Measurements from ENCODE around the gene C19orf12. TPM values are rescaled to one million over a fixed set of nuclear protein-coding genes. Genes with fewer than 3 reads are reported as not detected.

The C19orf12 gene
- total RNA-seq, 1 experiment from 2014 or later: 10.0 TPM

GRCh38 chr19:29666578-29667386 lies 48.3 kb downstream of the C19orf12 start (continued):
- TF ChIP-seq REST (IDR thresholded peaks at IDR 0.05; ENCODE audit: low read depth): no peak
- TF ChIP-seq SRF (IDR thresholded peaks at IDR 0.05; ENCODE audit: low read depth): no peak
- no peak for TF ChIP-seq EZH2phosphoT487 (IDR thresholded peaks at IDR 0.05; ENCODE audit: borderline replicate concordance)

GRCh38 chr19:29665826-29666577 lies 49.1 kb downstream of the C19orf12 start:
- Histone ChIP-seq H3K9me3 (ENCODE audit: control insufficient read depth in 1 of 2, insufficient read depth in 1 of 2, low read depth in 1 of 2, low read length in 2 of 2) (no peaks in the 10 kb centered on the region), H3K36me3 (ENCODE audit: control insufficient read depth in 1 of 2, insufficient read depth in 2 of 2, low read length in 2 of 2) (no peaks in the 10 kb centered on the region), H4K20me1 (ENCODE audit: insufficient read depth) (no peaks in the 10 kb centered on the region), H3K27ac (ENCODE audit: low read depth, low read length) (peak overlapping the region; percentile 57; the same call in 1 of the 2 replicates), H3K4me2 (ENCODE audit: low read length) (peak overlapping the region; percentile 91), H2AFZ (ENCODE audit: low read depth, low read length, poor library complexity, severe bottlenecking) (no peak overlapping the region), H3K9ac (ENCODE audit: low read length) (peak overlapping the region; percentile 83), H3K27me3 (ENCODE audit: insufficient read depth, low read length) (no peaks in the 10 kb centered on the region), H3K4me3 (replicated peaks in 1 of 2; ENCODE audit: low read depth in 1 of 2, low read length in 2 of 2) (peak overlapping the region; percentile 75 to 94), H3K9me2 (ENCODE audit: insufficient read depth) (no peaks in the 10 kb centered on the region), H3K79me2 (ENCODE audit: insufficient read depth, low read length) (peaks cover 3% of the 10 kb centered on the region; the same call in 1 of the 2 replicates), H3K4me1 (ENCODE audit: control insufficient read depth in 1 of 2, insufficient read depth in 2 of 2, low read length in 2 of 2) (peaks cover 35 to 53% of the 10 kb centered on the region in 2 experiments)
- DNase-seq (ENCODE audit: low read depth, low spot score) (no peak), ATAC-seq (no peak)
- ChIA-PET POLR2A (interaction anchor here (1.3 kb wide), 1 partner anchor 21 kb away, joined by 3 read pairs; no protein-coding TSS in a partner anchor), RAD21 (ENCODE audit: low non-redundant PET in 1 of 2, low total read pairs in 2 of 2, uncharacterized antibody in 2 of 2, unreplicated experiment in 2 of 2) (no interaction called here), CTCF (interaction anchor here (1.2 to 2.5 kb wide), 3 partner anchors 50 to 94 kb away, joined by 3 to 10 read pairs (median 9); no protein-coding TSS in a partner anchor)
- TSS peak; percentile 49 for BruUV-seq (replicated peaks)
- intact Hi-C loops (cut with micrococcal nuclease): loop anchor here (5.0 kb wide), 1 partner anchor 54 kb away; no protein-coding TSS in a partner anchor
- TF ChIP-seq EZH2phosphoT487 (IDR thresholded peaks at IDR 0.05; ENCODE audit: borderline replicate concordance): no peak
- no peak for TF ChIP-seq ATF3 (IDR thresholded peaks at IDR 0.05)
- no peak for TF ChIP-seq SIN3A (IDR thresholded peaks at IDR 0.05; ENCODE audit: low read depth)
- TF ChIP-seq TCF7L2 (IDR thresholded peaks at IDR 0.05; ENCODE audit: borderline replicate concordance, extremely low read depth, insufficient read depth, insufficient read length): no peak
- no peak for TF ChIP-seq POLR2AphosphoS5 (IDR thresholded peaks at IDR 0.05; ENCODE audit: low read depth, low read length)
- no peak for TF ChIP-seq ZBTB33 (IDR thresholded peaks at IDR 0.05; ENCODE audit: extremely low read depth, insufficient replicate concordance, low read length)
- no peak for TF ChIP-seq REST (IDR thresholded peaks at IDR 0.05; ENCODE audit: low read depth)
- TF ChIP-seq POLR2A (IDR thresholded peaks at IDR 0.05; ENCODE audit: borderline replicate concordance, extremely low read depth, insufficient read depth, insufficient read length): no peak
- TF ChIP-seq YY1 (IDR thresholded peaks at IDR 0.05; ENCODE audit: extremely low read depth, insufficient replicate concordance, low read depth, low read length): no peak

Measured in HCT116 (cell line).